ENCODE results near the gene TOLLIP.

TOLLIP gene

DNA sequence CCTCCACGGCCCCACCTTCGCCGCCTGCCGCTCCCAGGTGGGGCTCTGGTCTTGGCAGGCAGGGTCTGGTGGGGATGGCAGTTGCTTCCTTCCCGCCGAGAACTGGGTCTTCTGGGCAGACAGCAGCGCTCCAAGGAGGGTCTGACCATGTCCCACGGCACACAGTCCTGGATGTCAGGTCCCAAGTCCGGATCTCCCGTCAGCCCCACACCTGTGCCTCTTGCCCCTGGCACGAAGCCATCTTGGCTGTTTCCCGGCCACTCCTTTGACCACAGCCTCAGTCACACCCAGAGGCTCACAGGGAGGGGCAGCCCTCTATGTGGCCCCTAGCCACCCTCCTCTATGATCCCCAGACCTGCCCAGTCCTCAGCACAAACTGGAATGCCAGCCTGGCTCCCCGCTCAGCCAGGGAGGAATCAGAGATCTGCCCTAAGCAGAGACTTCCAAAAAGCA is 72.3 kb downstream of the TOLLIP start:
- no peak for DNase-seq (ENCODE audit: low read depth)
- TF ChIP-seq, protein P1, sequence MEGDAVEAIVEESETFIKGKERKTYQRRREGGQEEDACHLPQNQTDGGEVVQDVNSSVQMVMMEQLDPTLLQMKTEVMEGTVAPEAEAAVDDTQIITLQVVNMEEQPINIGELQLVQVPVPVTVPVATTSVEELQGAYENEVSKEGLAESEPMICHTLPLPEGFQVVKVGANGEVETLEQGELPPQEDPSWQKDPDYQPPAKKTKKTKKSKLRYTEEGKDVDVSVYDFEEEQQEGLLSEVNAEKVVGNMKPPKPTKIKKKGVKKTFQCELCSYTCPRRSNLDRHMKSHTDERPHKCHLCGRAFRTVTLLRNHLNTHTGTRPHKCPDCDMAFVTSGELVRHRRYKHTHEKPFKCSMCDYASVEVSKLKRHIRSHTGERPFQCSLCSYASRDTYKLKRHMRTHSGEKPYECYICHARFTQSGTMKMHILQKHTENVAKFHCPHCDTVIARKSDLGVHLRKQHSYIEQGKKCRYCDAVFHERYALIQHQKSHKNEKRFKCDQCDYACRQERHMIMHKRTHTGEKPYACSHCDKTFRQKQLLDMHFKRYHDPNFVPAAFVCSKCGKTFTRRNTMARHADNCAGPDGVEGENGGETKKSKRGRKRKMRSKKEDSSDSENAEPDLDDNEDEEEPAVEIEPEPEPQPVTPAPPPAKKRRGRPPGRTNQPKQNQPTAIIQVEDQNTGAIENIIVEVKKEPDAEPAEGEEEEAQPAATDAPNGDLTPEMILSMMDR (conservative IDR thresholded peaks at IDR 0.05; ENCODE audit: control insufficient read depth, insufficient read depth, low read depth, low read length), result no peak
- no peak overlapping the region for H3K4me3 ChIP-seq (ENCODE audit: control insufficient read depth, low read depth, low read length)

DNA sequence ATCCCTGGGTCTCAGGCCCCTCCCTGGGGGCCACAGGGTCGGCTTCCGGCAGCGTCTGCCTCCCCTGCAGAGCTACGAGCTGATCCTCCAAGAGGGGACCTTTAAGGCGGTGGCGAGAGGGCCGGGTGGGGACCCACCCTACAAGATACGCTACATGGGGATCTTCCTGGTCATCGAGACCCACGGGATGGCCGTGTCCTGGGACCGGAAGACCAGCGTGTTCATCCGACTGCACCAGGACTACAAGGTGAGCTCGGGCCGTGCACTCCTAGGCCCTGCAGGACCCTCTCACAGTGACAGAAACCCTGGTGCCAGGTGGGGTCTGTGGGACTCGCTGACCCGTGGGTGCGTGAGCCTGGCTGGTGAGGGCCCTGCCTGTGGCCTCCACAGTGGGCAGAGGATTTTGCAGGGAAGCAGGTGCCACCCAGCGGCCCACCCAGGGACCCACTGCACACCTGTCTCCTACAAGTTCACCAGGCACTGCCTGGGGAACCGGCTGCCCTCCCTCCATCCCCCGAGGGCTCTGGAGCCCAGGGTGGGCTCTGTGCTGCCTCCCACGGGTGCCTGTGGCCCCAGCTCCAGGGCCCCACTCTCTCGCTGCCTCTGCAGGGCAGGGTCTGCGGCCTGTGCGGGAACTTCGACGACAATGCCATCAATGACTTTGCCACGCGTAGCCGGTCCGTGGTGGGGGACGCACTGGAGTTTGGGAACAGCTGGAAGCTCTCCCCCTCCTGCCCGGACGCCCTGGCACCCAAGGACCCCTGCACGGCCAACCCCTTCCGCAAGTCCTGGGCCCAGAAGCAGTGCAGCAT is 72.9 kb downstream of the TOLLIP start:
- TF ChIP-seq, protein P1 (conservative IDR thresholded peaks at IDR 0.05; ENCODE audit: control insufficient read depth, insufficient read depth, low read depth, low read length), result no peak
- no peak overlapping the region for H3K4me3 ChIP-seq (ENCODE audit: control insufficient read depth, low read depth, low read length)
- DNase-seq (ENCODE audit: low read depth), result no peak

DNA sequence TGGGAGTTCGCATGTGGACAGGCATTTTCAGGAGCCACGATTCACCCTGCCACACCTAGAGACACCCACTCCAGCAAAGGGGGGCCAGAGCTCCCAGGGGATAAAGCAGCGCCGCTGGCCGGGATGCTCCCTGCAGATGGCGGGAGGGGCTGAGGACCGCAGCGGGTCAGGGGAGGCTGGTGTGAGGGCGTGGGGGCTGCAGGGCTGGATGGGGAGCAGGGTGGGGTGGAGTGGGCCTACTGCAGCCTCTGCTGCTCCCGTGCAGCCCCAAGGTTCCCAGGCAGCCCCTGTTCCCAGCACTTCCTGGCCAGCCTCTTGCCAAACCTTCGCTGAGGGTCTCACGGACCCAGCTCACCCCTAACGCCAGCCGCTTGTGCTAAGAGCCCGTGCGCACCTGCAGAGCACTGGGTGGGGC is 73.5 kb downstream of the TOLLIP start:
- TF ChIP-seq, protein P1 (conservative IDR thresholded peaks at IDR 0.05; ENCODE audit: control insufficient read depth, insufficient read depth, low read depth, low read length), result no peak
- H3K4me3 ChIP-seq (ENCODE audit: control insufficient read depth, low read depth, low read length), result no peak overlapping the region
- no peak for DNase-seq (ENCODE audit: low read depth)

DNA sequence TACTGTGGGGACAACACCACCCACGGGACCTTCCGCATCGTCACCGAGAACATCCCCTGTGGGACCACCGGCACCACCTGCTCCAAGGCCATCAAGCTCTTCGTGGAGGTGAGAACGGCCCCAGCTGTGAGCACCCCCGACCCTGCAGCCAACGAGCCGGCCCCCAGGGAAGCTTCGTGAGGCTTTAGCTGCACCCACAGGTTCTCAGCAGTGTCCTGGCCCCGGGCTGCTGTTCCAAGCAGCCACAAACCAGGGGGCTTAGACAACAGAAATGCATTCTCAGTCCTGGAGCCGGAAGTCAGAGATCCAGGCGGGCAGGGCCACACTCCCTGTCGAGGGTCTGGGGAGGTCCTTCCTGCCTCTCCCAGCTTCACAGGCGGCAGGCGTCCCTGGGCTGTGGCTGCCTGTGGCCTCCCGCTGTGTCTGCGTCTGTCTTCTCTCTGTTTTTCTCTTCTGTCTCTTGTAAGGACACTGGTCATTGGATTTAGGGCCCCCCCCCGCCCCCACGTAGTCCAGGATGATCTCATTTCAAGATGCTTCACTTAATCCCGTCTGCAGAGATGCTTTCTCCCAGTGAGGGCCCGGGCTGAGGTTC is 74.0 kb downstream of the TOLLIP start:
- TF ChIP-seq, protein P1 (conservative IDR thresholded peaks at IDR 0.05; ENCODE audit: control insufficient read depth, insufficient read depth, low read depth, low read length), result no peak
- DNase-seq (ENCODE audit: low read depth), result no peak
- no peak overlapping the region for H3K4me3 ChIP-seq (ENCODE audit: control insufficient read depth, low read depth, low read length)

DNA sequence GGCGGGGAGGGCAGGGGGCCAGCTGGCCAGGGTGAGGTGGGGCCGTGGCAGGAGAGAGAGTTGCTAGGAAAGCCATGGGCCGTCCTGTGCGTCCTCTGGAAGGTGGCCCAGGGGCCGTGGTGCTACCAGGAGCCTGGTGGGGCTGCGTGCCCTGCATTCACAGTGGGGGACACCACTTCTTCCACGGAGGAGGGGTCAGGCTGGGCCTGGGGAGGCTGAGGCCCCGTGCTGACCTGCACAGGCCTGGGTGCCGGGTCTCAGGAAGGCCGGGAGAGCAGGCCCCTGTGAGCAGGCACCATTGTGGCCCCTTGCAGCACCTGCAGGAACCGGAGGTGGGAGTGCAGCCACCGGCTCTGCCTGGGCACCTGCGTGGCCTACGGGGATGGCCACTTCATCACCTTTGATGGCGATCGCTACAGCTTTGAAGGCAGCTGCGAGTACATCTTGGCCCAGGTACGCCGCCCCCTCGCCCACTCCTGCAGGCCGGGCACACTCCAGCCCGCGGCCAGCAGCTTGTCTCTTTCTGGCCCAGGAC is 74.6 kb downstream of the TOLLIP start:
- no peak for DNase-seq (ENCODE audit: low read depth)
- TF ChIP-seq, protein P1 (conservative IDR thresholded peaks at IDR 0.05; ENCODE audit: control insufficient read depth, insufficient read depth, low read depth, low read length), result no peak
- H3K4me3 ChIP-seq (ENCODE audit: control insufficient read depth, low read depth, low read length), result no peak overlapping the region

DNA sequence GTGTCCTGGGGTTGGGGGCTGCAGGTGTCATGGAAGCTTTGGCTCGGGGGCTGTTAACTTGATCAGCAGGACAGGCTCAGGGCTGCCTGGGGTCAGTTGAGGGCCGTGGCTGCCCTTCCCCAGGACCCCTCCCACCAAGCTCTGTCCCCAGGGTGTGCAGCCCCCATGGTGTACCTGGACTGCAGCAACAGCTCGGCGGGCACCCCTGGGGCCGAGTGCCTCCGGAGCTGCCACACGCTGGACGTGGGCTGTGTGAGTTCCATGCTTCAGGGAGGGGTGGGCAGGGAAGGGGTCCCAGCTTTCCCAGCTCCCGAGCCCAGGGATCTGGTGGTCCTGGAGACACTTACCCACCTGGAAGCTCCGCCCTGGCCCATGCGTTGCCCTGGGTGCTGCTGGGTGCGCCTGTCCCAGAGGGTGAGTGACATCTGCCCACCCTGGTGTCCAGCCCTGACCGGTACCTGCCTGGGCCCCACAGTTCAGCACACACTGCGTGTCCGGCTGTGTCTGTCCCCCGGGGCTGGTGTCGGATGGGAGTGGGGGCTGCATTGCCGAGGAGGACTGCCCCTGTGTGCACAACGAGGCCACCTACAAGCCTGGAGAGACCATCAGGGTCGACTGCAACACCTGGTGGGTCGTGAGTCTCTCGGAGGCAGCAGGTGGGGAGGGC is 75.2 kb downstream of the TOLLIP start:
- TF ChIP-seq, protein P1 (conservative IDR thresholded peaks at IDR 0.05; ENCODE audit: control insufficient read depth, insufficient read depth, low read depth, low read length), result no peak

More for the DNA sequence above, 75.2 kb downstream of the TOLLIP start:
- H3K4me3 ChIP-seq (ENCODE audit: control insufficient read depth, low read depth, low read length), result no peak overlapping the region
- no peak for DNase-seq (ENCODE audit: low read depth)

Data from fibroblast of mammary gland (primary cell).